ENCODE data around the gene KCND3.
A peak's percentile ranks its signal among the peaks of the same experiment; 100 is the strongest.

The KCND3 gene

GRCh38 chr1:111776861-111777260 lies 212.6 kb downstream of the KCND3 start:
- TF ChIP-seq Cebpa-rat (IDR thresholded peaks at IDR 0.05) = no peak
- Histone ChIP-seq H3K9ac (no peak overlapping the region), H4K20me1 (no peaks in the 10 kb centered on the region), H3K4me3 (no peak overlapping the region), H3K27ac (no peak overlapping the region), H3K4me2 (no peak overlapping the region), H3K9me3 (no peaks in the 10 kb centered on the region), H3K36me3 (no peaks in the 10 kb centered on the region; the same call in 1 of the 2 replicates), H3K27me3 (no peaks in the 10 kb centered on the region), H3K4me1 (no peaks in the 10 kb centered on the region)

GRCh38 chr1:111776391-111776790 lies 213.1 kb downstream of the KCND3 start:
- no peaks in the 10 kb centered on the region for H3K9me3 ChIP-seq
- no peaks in the 10 kb centered on the region for H4K20me1 ChIP-seq
- H3K9ac ChIP-seq = no peak overlapping the region
- H3K27me3 ChIP-seq = no peaks in the 10 kb centered on the region
- H3K4me3 ChIP-seq = no peak overlapping the region
- H3K4me2 ChIP-seq = no peak overlapping the region
- no peak for TF ChIP-seq Cebpa-rat (IDR thresholded peaks at IDR 0.05)
- no peaks in the 10 kb centered on the region for H3K4me1 ChIP-seq
- H3K27ac ChIP-seq = no peak overlapping the region
- H3K36me3 ChIP-seq = no peaks in the 10 kb centered on the region; the same call in 1 of the 2 replicates

GRCh38 chr1:111775966-111776365 lies 213.5 kb downstream of the KCND3 start:
- Histone ChIP-seq H3K9me3 (no peaks in the 10 kb centered on the region), H3K4me3 (no peak overlapping the region), H3K4me2 (no peak overlapping the region), H3K36me3 (no peaks in the 10 kb centered on the region; the same call in 1 of the 2 replicates), H3K9ac (no peak overlapping the region), H4K20me1 (no peaks in the 10 kb centered on the region), H3K4me1 (no peaks in the 10 kb centered on the region), H3K27ac (no peak overlapping the region), H3K27me3 (no peaks in the 10 kb centered on the region)
- no peak for TF ChIP-seq Cebpa-rat (IDR thresholded peaks at IDR 0.05)

- Histone ChIP-seq H3K9ac (no peak overlapping the region), H3K9me3 (no peaks in the 10 kb centered on the region), H3K36me3 (peaks cover 40% of the 10 kb centered on the region), H3K27ac (no peak overlapping the region), H4K20me1 (peaks cover 43% of the 10 kb centered on the region), H3K27me3 (no peaks in the 10 kb centered on the region), H3K4me1 (no peaks in the 10 kb centered on the region), H3K4me2 (no peak overlapping the region), H3K4me3 (no peak overlapping the region)
- TF ChIP-seq Cebpa-rat (IDR thresholded peaks at IDR 0.05) = no peak
These were observed 218.6 kb downstream of the KCND3 start for GRCh38 chr1:111770916-111771315.

GRCh38 chr1:111769517-111770146 lies 219.8 kb downstream of the KCND3 start:
- H4K20me1 ChIP-seq = peaks cover 49% of the 10 kb centered on the region
- no peaks in the 10 kb centered on the region for H3K27me3 ChIP-seq
- no peak overlapping the region for H3K4me3 ChIP-seq
- TF ChIP-seq Cebpa-rat (IDR thresholded peaks at IDR 0.05) = no peak
- no peaks in the 10 kb centered on the region for H3K4me1 ChIP-seq
- H3K27ac ChIP-seq = no peak overlapping the region
- no peak overlapping the region for H3K4me2 ChIP-seq
- H3K36me3 ChIP-seq = peaks cover 53% of the 10 kb centered on the region
- no peak overlapping the region for H3K9ac ChIP-seq
- no peaks in the 10 kb centered on the region for H3K9me3 ChIP-seq

GRCh38 chr1:111768625-111769024 lies 220.8 kb downstream of the KCND3 start:
- Histone ChIP-seq H3K4me3 (no peak overlapping the region), H3K4me2 (no peak overlapping the region), H3K9me3 (no peaks in the 10 kb centered on the region), H3K27ac (no peak overlapping the region), H3K36me3 (peaks cover 63% of the 10 kb centered on the region), H3K9ac (no peak overlapping the region), H3K27me3 (no peaks in the 10 kb centered on the region), H3K4me1 (no peaks in the 10 kb centered on the region), H4K20me1 (peaks cover 58% of the 10 kb centered on the region)
- TF ChIP-seq Cebpa-rat (IDR thresholded peaks at IDR 0.05) = no peak

- H4K20me1 ChIP-seq = peaks cover 58% of the 10 kb centered on the region
- no peak overlapping the region for H3K4me3 ChIP-seq
- H3K9me3 ChIP-seq = no peaks in the 10 kb centered on the region
- no peaks in the 10 kb centered on the region for H3K4me1 ChIP-seq
- H3K9ac ChIP-seq = no peak overlapping the region
- H3K36me3 ChIP-seq = peaks cover 69% of the 10 kb centered on the region
- H3K4me2 ChIP-seq = no peak overlapping the region
- no peak overlapping the region for H3K27ac ChIP-seq
- no peak for TF ChIP-seq Cebpa-rat (IDR thresholded peaks at IDR 0.05)
- H3K27me3 ChIP-seq = no peaks in the 10 kb centered on the region
These were observed 221.4 kb downstream of the KCND3 start for GRCh38 chr1:111768023-111768422.

- peaks cover 94% of the 10 kb centered on the region for H3K36me3 ChIP-seq
These were observed 227.1 kb downstream of the KCND3 start for GRCh38 chr1:111762332-111762731.

GRCh38 chr1:111761717-111762116 lies 227.8 kb downstream of the KCND3 start:
- H3K9me3 ChIP-seq = no peaks in the 10 kb centered on the region
- H3K36me3 ChIP-seq = peaks cover 92% of the 10 kb centered on the region
- TF ChIP-seq Cebpa-rat (IDR thresholded peaks at IDR 0.05) = no peak
- peaks cover 49% of the 10 kb centered on the region for H4K20me1 ChIP-seq
- H3K4me2 ChIP-seq = no peak overlapping the region
- peaks cover 21% of the 10 kb centered on the region for H3K4me1 ChIP-seq
- H3K27me3 ChIP-seq = no peaks in the 10 kb centered on the region
- no peak overlapping the region for H3K27ac ChIP-seq
- no peak overlapping the region for H3K4me3 ChIP-seq
- no peak overlapping the region for H3K9ac ChIP-seq

More at GRCh38 chr1:111762332-111762731, 227.1 kb downstream of the KCND3 start:
- H4K20me1 ChIP-seq = peaks cover 49% of the 10 kb centered on the region
- no peak overlapping the region for H3K4me2 ChIP-seq
- H3K9ac ChIP-seq = no peak overlapping the region
- peaks cover 15% of the 10 kb centered on the region for H3K4me1 ChIP-seq
- H3K27ac ChIP-seq = no peak overlapping the region
- no peak overlapping the region for H3K4me3 ChIP-seq
- no peaks in the 10 kb centered on the region for H3K27me3 ChIP-seq
- no peaks in the 10 kb centered on the region for H3K9me3 ChIP-seq
- no peak for TF ChIP-seq Cebpa-rat (IDR thresholded peaks at IDR 0.05)

- Histone ChIP-seq H4K20me1 (peaks cover 29% of the 10 kb centered on the region; the same call in 1 of the 2 replicates), H3K4me2 (peak overlapping the region; percentile 75; the same call in 1 of the 2 replicates), H3K27ac (no peak overlapping the region), H3K36me3 (peaks cover 58% of the 10 kb centered on the region), H3K27me3 (no peaks in the 10 kb centered on the region), H3K4me1 (peaks cover 36% of the 10 kb centered on the region), H3K9me3 (no peaks in the 10 kb centered on the region), H3K4me3 (no peak overlapping the region), H3K9ac (no peak overlapping the region)
- no peak for TF ChIP-seq Cebpa-rat (IDR thresholded peaks at IDR 0.05)
These were observed 231.1 kb downstream of the KCND3 start for GRCh38 chr1:111758373-111758772.
